Pancreas (tissue), 10 donors: ENCODE results near the gene PRKAR2B. TPM values are rescaled to one million over a fixed set of nuclear protein-coding genes. Genes with fewer than 3 reads are reported as not detected.
"Not testable (repeated sequence)": the region's sequence is repeated elsewhere in the genome, so short reads cannot be mapped to it uniquely, and the experiment has no call there.

Experiments used
- ATAC-seq, 4 donors: fragments of 200-7000 bp; cut with Tn5 transposase; one replicate each; pipeline versions ENCODE4 v1.8.0 to v1.9.1; 2020; ENCODE audit warnings: mild to moderate bottlenecking in 4 of 4, moderate library complexity in 4 of 4
- DNase-seq, 6 donors: peaks; one replicate each; pipeline ENCODE4 v3.0.0-alpha.2; 2020
- FAIRE-seq: peaks from 2 replicates; lab custom pipeline; 2012; peaks lifted over from hg19 to GRCh38; lab: Jason Lieb, UNC
- H3K27ac ChIP-seq, 4 donors: fragments of 200-600 bp; sonication (generic); 1 replicate in 3 of 4; 2 replicates in 1 of 4; pipeline versions ENCODE4 v1.5.0 to v1.8.0; 2020
- H3K27me3 ChIP-seq, 4 donors: fragments of 200-600 bp; one replicate each; pipeline ENCODE4 v1.8.0; 2021
- H3K36me3 ChIP-seq, 3 donors: fragments of 200-600 bp; sonication (generic) in 1 of 3; one replicate each; pipeline versions ENCODE4 v1.5.0 to v1.8.0; 2020 to 2021
- H3K4me1 ChIP-seq, 3 donors: fragments of 200-600 bp; one replicate each; pipeline ENCODE4 v1.8.0; 2021
- H3K4me3 ChIP-seq, 4 donors: fragments of 200-600 bp; sonication (generic) in 2 of 4; one replicate each; pipeline versions ENCODE4 v1.5.0 to v1.8.0; 2020 to 2021
- H3K9me3 ChIP-seq, 4 donors: fragments of 200-600 bp; one replicate each; pipeline ENCODE4 v1.8.0; 2021
- WGBS, 2 donors: extraction: QIAGEN DNeasy Blood & Tissue Kit; methylation state at CpG; one replicate each; pipeline ENCODE4 v1.1.7; 2013; 5-methylcytosine and 5-hydroxymethylcytosine counted together
- intact Hi-C, 3 donors: fragments of 100-400 bp; cut with DNase I; formaldehyde crosslinking; loops; one replicate each; pipeline versions ENCODE4 v1.11.1 to v1.14.2; 2022
- polyA plus RNA-seq, 2 donors: library from polyadenylated mRNA; stranded (reverse); fragments of 200-250 nt; gene quantifications; one replicate each; pipeline ENCODE4 v1.2.3, GENCODE V29; 2013
- total RNA-seq, 6 donors: library from RNA; stranded (reverse); fragmentation: NEBNext Ultra II Directional in 4 of 6; extraction: Animal tissue kit (Norgen Biotek cat#: 25700) in 4 of 6; gene quantifications; one replicate each; pipeline versions ENCODE4 v1.2.1 to v1.2.4, GENCODE V29; 2021 to 2023
- TF ChIP-seq, protein P1 (sequence below), 4 donors: fragments of 200-600 bp; sonication (generic) in 3 of 4; IDR thresholded peaks; one replicate each; pipeline versions ENCODE4 v1.5.0 to v1.8.0; 2021; ENCODE audit warnings: antibody characterized with exemption in 4 of 4
- donor health status: healthy with polysubstance abuse.
- donor health status: DM: no; HTN: no; CAD: no; lungs with moderate emphysema.
- donor health status: DM: no; HTN: no; CAD: no.
- donor health status: control.
- donor health status: control.
- donor health status: Bipolar disorder and iron deficiency.
- donor health status: DM: yes; HTN: yes; CAD: no.
- donor health status: DM: no; HTN: no; CAD: no.
- donor health status: DM: no; HTN: no; CAD: no.
- donor health status: DM: yes; HTN: yes; CAD: no.

Gene PRKAR2B
- total and polyA plus RNA-seq, 8 donors, result 5.8 to 9.9 (median 7.6) TPM

DNA sequence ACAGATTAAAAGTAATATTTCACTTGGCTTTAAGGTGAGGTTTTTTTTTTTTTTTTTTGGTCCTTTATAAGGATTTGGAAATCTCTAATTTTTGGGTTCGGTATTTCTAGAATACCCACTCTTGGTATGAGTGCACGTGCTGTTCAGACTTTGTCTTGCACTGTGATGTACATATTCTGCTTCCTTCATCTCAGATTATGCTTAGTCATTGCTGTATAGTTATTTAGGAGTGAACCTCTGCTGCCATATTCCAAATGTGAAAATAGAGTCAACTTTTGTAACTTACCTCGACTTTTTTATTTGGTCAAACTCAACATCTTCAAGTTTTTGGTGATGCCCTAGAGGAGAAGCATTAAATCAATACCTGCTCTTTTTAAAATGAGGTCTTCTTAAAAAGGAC, 84.2 kb downstream of the PRKAR2B start:
- Histone ChIP-seq H3K4me3 (no peak overlapping the region), H3K9me3 (no peaks in the 10 kb centered on the region), H3K27ac (no peak overlapping the region), H3K4me1 (no peaks in the 10 kb centered on the region), H3K27me3 (no peaks in the 10 kb centered on the region), H3K36me3 (no peaks in the 10 kb centered on the region)
- FAIRE-seq (no peak), DNase-seq (no peak), ATAC-seq (no peak)
- TF ChIP-seq, protein P1, sequence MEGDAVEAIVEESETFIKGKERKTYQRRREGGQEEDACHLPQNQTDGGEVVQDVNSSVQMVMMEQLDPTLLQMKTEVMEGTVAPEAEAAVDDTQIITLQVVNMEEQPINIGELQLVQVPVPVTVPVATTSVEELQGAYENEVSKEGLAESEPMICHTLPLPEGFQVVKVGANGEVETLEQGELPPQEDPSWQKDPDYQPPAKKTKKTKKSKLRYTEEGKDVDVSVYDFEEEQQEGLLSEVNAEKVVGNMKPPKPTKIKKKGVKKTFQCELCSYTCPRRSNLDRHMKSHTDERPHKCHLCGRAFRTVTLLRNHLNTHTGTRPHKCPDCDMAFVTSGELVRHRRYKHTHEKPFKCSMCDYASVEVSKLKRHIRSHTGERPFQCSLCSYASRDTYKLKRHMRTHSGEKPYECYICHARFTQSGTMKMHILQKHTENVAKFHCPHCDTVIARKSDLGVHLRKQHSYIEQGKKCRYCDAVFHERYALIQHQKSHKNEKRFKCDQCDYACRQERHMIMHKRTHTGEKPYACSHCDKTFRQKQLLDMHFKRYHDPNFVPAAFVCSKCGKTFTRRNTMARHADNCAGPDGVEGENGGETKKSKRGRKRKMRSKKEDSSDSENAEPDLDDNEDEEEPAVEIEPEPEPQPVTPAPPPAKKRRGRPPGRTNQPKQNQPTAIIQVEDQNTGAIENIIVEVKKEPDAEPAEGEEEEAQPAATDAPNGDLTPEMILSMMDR (IDR thresholded peaks at IDR 0.05), result no peak
- WGBS, 2 donors, result 70 to 79% methylated on average over 3 of the region's 3 CpGs
- intact Hi-C loops, result no loop called here

DNA sequence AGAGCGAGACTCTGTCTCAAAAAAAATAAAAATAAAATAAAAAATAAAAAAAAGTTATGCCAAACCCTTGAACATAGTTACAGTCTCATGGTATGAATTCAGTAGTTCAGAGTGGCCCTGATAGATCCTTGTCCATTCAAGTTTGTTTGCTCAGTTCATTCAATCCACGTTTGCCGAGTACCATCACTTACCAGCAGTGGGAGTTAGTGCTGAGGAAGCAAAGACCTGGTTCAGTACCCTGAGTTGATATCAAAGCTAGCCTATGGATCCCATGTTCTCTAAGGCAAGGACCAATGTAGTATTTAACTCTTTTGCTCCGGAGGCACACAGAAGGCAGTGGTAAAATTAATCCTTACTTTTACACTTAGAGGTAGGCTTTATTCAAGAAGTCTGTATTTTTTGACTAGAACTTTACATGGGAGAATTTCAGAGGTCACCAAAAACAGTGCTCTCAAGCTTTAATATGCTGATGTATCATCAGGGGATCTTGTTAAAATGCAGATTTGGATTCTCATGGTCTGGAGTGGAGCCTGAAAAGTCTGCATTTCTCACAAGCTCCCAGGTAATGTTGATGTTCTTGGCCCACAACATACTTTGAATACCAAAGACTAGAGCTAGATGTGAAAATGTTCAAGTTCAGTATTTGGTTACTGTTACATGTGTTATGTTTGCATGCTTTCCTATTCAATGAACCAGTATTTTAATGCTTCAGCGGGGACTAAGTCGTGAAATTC, 86.1 kb downstream of the PRKAR2B start:
- Histone ChIP-seq H3K27me3 (no peaks in the 10 kb centered on the region), H3K27ac (no peak overlapping the region), H3K9me3 (no peaks in the 10 kb centered on the region), H3K4me3 (no peak overlapping the region), H3K4me1 (no peaks in the 10 kb centered on the region), H3K36me3 (no peaks in the 10 kb centered on the region)
- intact Hi-C loops, result no loop called here
- ATAC-seq (no peak), FAIRE-seq (no peak), DNase-seq (no peak)
- TF ChIP-seq, protein P1 (IDR thresholded peaks at IDR 0.05), result no peak
- 55 to 57% methylated on average over 6 of the region's 6 CpGs for WGBS, 2 donors

DNA sequence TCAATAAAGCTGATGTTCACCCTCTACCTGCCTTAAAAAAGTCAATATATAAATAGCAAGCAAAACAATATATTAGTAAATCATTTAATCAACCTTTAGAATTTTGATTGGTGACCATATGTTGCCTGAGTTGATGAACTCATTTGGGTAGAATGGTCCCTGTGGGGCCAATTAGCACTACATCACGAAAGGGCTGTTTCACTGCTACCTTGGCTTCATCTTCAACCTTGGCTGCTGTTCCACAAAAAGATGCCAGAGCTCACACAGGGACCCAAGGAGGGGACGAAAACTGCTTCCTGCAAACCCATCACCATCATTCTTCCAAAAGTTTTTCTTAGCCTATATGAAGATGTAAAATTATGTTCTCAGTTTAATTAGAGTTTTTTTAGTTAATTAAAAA, 88.9 kb downstream of the PRKAR2B start:
- no peak overlapping the region for H3K27ac ChIP-seq
- TF ChIP-seq, protein P1 (IDR thresholded peaks at IDR 0.05), result no peak
- ATAC-seq, result no peak
- no peak for FAIRE-seq
- WGBS, 2 donors, result 70 to 79% methylated on average over 2 of the region's 2 CpGs
- DNase-seq, result no peak
- no peaks in the 10 kb centered on the region for H3K4me1 ChIP-seq
- no peaks in the 10 kb centered on the region for H3K36me3 ChIP-seq
- H3K4me3 ChIP-seq, result no peak overlapping the region
- intact Hi-C loops, result no loop called here
- H3K9me3 ChIP-seq, result no peaks in the 10 kb centered on the region
- H3K27me3 ChIP-seq, result no peaks in the 10 kb centered on the region

DNA sequence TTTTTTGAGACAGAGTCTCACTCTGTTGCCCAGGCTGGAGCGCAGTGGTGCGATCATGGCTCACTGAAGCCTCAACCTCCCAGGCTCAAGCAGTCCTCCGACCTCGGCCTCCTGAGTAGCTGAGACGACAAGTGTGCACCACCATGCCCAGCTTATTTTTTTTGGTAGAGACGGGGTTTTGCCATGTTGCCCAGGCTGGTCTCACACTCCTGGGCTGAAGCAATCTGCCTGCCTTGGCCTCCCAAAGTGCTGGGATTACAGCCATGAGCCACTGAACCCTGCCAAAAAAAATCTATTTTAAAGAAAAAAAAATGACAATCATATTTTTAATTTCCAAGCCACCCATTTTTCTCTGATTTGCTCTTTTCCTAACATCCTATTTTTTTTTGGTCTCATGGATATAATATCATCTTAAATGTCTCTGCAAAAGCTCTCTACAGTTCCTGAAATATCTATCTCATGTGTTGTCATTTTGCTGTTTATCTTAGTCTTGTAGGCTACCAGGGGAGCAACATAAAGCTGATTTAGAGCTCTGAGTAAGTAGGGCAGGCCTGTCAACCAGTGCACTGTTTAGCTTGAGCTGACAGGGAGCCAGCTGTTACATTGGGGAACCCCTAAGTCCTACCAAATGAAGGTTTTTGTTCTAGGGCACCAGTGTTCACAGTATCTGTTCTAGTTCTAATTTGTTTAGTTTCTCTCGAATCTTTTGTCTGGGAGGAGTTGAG, 94.4 kb downstream of the PRKAR2B start:
- Histone ChIP-seq H3K27ac (no peak overlapping the region), H3K27me3 (no peaks in the 10 kb centered on the region), H3K36me3 (no peaks in the 10 kb centered on the region), H3K4me3 (no peak overlapping the region), H3K9me3 (no peaks in the 10 kb centered on the region), H3K4me1 (no peaks in the 10 kb centered on the region)
- 82 to 91% methylated on average over 7 of the region's 7 CpGs for WGBS, 2 donors
- TF ChIP-seq, protein P1 (IDR thresholded peaks at IDR 0.05), result no peak
- ATAC-seq (no peak), FAIRE-seq (no peak), DNase-seq (no peak)
- intact Hi-C loops, result no loop called here

DNA sequence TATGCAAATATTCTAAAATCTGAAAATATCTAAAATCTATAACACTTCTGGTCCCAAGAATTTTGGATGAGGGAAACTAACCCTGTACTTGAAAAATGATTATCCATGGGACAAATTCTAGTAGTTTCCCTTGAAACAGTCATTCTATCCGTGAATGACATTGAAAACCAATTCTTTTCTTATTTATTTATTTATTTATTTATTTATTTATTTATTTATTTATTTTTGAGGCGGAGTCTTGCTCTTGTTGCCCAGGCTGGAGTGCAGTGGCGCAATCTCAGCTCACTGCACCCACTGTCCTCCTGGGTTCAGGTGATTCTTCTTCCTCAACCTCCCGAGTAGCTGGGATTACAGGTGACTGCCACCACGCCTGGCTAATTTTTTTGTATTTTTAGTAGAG, 99.4 kb downstream of the PRKAR2B start:
- DNase-seq, result not testable (repeated sequence)
- intact Hi-C loops, result loop anchor here in 2 of 3 donors (10.0 kb wide), 2 partner anchors 189 to 199 kb away; no protein-coding TSS in a partner anchor

More for the DNA sequence above, 99.4 kb downstream of the PRKAR2B start:
- not testable (repeated sequence) for H3K4me1 ChIP-seq, ATAC-seq, H3K36me3 ChIP-seq, H3K9me3 ChIP-seq, H3K4me3 ChIP-seq, H3K27ac ChIP-seq, H3K27me3 ChIP-seq, FAIRE-seq
- 87 to 92% methylated on average over 5 of the region's 5 CpGs for WGBS, 2 donors
